Measurements from ENCODE around the gene PHYKPL. TPM values are rescaled to one million over a fixed set of nuclear protein-coding genes. Genes with fewer than 3 reads are reported as not detected.
"Not testable (repeated sequence)": the region's sequence is repeated elsewhere in the genome, so short reads cannot be mapped to it uniquely, and the experiment has no call there.

The PHYKPL gene
- total and polyA plus RNA-seq, 2 of the 8 experiments (the other 6 are each of a cell fraction or from before 2014, with no cell fraction given), result 25.1 to 32.1 TPM

GRCh38 chr5:178198151-178198550, 34.5 kb downstream of the PHYKPL start:
- H4K20me1 ChIP-seq (replicated peaks in 1 of 2; ENCODE audit: control insufficient read depth in 1 of 2, insufficient read depth in 2 of 2, low read length in 2 of 2); H3K14ac ChIP-seq (ENCODE audit: insufficient read length); DNase-seq (ENCODE audit: low read depth in 1 of 2, low spot score in 2 of 2); H3K4me2 ChIP-seq (ENCODE audit: insufficient read depth in 1 of 2, low read depth in 2 of 2, low read length in 2 of 2); H3K79me1 ChIP-seq (ENCODE audit: low read depth, low read length); H3K23me2 ChIP-seq (ENCODE audit: low read depth, low read length); H4K8ac ChIP-seq (ENCODE audit: extremely low read depth, insufficient read depth, low read length); H2BK12ac ChIP-seq (ENCODE audit: low read depth, low read length); H2AK5ac ChIP-seq (ENCODE audit: low read depth, low read length); H3K56ac ChIP-seq (replicated peaks; ENCODE audit: insufficient read length, low read depth, low read length); H2AFZ ChIP-seq (ENCODE audit: low read length); H2BK5ac ChIP-seq (ENCODE audit: low read depth, low read length); H4K91ac ChIP-seq (replicated peaks; ENCODE audit: insufficient read length, low read length); H3K79me2 ChIP-seq (ENCODE audit: control insufficient read depth in 1 of 2, insufficient read depth in 2 of 2, low read length in 2 of 2); H3K23ac ChIP-seq (ENCODE audit: insufficient read length); H2BK120ac ChIP-seq (replicated peaks; ENCODE audit: low read depth, low read length); H3K27me3 ChIP-seq (replicated peaks in 1 of 4; ENCODE audit: control insufficient read depth in 3 of 4, extremely low read depth in 1 of 4, insufficient read depth in 3 of 4, low read length in 3 of 4); H2BK15ac ChIP-seq (ENCODE audit: low read length); H3K4ac ChIP-seq (replicated peaks; ENCODE audit: insufficient read length, low read depth, low read length); H3K4me3 ChIP-seq (ENCODE audit: extremely low read depth in 1 of 4, insufficient read depth in 2 of 4, low read depth in 3 of 4, low read length in 4 of 4); H3K9ac ChIP-seq (replicated peaks in 1 of 4; ENCODE audit: extremely low read depth in 1 of 4, low read depth in 3 of 4, low read length in 3 of 4); H3K36me3 ChIP-seq (ENCODE audit: control insufficient read depth in 2 of 4, insufficient read depth in 4 of 4, low read length in 3 of 4); H2BK20ac ChIP-seq (ENCODE audit: low read length); H4K5ac ChIP-seq (ENCODE audit: insufficient read length, low read depth, low read length); H3K9me3 ChIP-seq (ENCODE audit: insufficient read depth in 2 of 2, low read depth in 1 of 2, low read length in 1 of 2); FAIRE-seq; H3K18ac ChIP-seq (ENCODE audit: extremely low read depth, low read length); H3K27ac ChIP-seq (ENCODE audit: low read depth, low read length): not testable (repeated sequence)
- ChIA-PET POLR2A (ENCODE audit: partially characterized antibody) (interaction anchor here (31.3 to 38.5 kb wide), 2 partner anchors 5 to 14 kb away, joined by 985 read pairs; partner anchors contain the start of genes GMCL2 and HNRNPAB), CTCF (ENCODE audit: partially characterized antibody) (interaction anchor here (0.9 to 3.7 kb wide), 4 partner anchors 8 to 30 kb away, joined by 3 to 54 read pairs (median 15); no protein-coding TSS in a partner anchor)
- 87% methylated on average over 10 of the region's 11 CpGs; no CpG with 5 or more reads in 1 of the 2 experiments for WGBS, 2 experiments (ENCODE audit: extremely low coverage in 1 of 2, insufficient coverage in 1 of 2, insufficient read length in 1 of 2, insufficient replicate concordance in 2 of 2, low coverage in 1 of 2, low lambda C conversion rate in 2 of 2, missing lambda C conversion rate in 1 of 2)
- H3K4me1 ChIP-seq (replicated peaks in 1 of 4; ENCODE audit: control insufficient read depth in 3 of 4, insufficient read depth in 4 of 4, low read length in 3 of 4), result peaks cover 0 to 10% (median 3%) of the 10 kb centered on the region in 4 experiments; a peak in 3 of 7 replicates
